Breast epithelium (tissue), 3 donors: ENCODE results near the gene CDH13.

Experiments used
- POLR2A ChIP-seq: fragments of 450-650 bp; IDR thresholded peaks from one replicate; pipeline ENCODE4 v1.6.1; 2016; ENCODE audit warnings: antibody characterized with exemption, mild to moderate bottlenecking, moderate library complexity
- POLR2AphosphoS5 ChIP-seq, 3 donors: sonication (generic); formaldehyde crosslinking; IDR thresholded peaks; one replicate each; pipeline ENCODE4 v1.6.1; 2017; ENCODE audit warnings: antibody characterized with exemption in 3 of 3
- TF ChIP-seq, protein P1 (sequence below), 3 donors: fragments of 450-650 bp; IDR thresholded peaks; one replicate each; pipeline ENCODE4 v1.5.1; 2016 to 2017; ENCODE audit warnings: antibody characterized with exemption in 3 of 3, mild to moderate bottlenecking in 3 of 3, moderate library complexity in 3 of 3

DNA sequence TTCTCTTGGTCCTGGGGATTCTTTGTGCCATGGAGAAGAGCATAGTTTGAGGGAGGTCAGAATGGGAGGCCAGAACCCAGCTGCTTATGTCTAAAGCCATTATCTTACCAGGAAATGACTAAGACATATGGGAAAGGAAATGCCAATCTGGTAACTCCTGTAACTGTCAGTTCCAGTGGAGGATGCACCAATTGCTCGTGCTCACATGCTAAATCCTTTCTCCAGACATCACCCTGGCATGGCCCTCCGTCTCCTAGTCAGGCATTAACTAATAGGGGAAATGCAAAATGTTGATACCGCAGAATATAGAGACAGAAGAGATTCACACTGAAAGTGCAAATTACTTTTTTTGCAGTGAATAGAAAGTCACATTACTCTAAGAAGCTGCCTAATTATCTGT is 925.5 kb downstream of the CDH13 start:
- TF ChIP-seq, protein P1, sequence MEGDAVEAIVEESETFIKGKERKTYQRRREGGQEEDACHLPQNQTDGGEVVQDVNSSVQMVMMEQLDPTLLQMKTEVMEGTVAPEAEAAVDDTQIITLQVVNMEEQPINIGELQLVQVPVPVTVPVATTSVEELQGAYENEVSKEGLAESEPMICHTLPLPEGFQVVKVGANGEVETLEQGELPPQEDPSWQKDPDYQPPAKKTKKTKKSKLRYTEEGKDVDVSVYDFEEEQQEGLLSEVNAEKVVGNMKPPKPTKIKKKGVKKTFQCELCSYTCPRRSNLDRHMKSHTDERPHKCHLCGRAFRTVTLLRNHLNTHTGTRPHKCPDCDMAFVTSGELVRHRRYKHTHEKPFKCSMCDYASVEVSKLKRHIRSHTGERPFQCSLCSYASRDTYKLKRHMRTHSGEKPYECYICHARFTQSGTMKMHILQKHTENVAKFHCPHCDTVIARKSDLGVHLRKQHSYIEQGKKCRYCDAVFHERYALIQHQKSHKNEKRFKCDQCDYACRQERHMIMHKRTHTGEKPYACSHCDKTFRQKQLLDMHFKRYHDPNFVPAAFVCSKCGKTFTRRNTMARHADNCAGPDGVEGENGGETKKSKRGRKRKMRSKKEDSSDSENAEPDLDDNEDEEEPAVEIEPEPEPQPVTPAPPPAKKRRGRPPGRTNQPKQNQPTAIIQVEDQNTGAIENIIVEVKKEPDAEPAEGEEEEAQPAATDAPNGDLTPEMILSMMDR (IDR thresholded peaks at IDR 0.05): no peak
- TF ChIP-seq POLR2A (no peak), POLR2AphosphoS5 (IDR thresholded peaks at IDR 0.05) (no peak)
